ENCODE results near the gene EFNA1. TPM values are rescaled to one million over a fixed set of nuclear protein-coding genes. Genes with fewer than 3 reads are reported as not detected.

Gene EFNA1
- total and polyA plus RNA-seq, 2 of the 13 experiments (the other 11 are each of a cell fraction or from before 2014, with no cell fraction given), result 81.8 to 874 TPM

DNA sequence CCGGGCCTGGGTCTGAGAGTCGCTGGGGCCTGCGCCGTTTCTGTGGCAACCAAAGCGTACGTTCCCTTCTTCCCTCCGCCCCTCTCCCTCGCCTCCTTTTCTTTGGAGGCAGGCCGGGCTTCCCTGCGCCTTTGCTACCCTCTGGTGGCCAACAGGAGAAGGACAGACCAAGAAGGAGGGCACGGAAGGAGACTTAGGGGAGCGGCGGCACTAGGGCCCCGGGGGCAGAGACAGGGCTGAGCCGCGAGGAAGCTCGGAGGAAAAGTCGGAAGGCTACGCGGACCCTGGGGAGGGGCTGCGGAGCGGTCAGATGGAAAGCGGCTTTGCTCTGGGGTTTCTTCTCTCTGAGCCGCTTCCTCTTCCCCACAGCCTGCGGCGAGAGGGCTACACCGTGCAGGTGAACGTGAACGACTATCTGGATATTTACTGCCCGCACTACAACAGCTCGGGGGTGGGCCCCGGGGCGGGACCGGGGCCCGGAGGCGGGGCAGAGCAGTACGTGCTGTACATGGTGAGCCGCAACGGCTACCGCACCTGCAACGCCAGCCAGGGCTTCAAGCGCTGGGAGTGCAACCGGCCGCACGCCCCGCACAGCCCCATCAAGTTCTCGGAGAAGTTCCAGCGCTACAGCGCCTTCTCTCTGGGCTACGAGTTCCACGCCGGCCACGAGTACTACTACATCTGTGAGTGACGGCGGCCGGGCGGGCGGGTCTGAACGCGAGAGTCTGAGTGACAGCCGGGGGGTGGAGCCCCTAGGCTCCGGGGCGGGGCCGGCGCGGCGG, 42.8 kb upstream of the EFNA1 start (continued):
- TF ChIP-seq, protein P1, sequence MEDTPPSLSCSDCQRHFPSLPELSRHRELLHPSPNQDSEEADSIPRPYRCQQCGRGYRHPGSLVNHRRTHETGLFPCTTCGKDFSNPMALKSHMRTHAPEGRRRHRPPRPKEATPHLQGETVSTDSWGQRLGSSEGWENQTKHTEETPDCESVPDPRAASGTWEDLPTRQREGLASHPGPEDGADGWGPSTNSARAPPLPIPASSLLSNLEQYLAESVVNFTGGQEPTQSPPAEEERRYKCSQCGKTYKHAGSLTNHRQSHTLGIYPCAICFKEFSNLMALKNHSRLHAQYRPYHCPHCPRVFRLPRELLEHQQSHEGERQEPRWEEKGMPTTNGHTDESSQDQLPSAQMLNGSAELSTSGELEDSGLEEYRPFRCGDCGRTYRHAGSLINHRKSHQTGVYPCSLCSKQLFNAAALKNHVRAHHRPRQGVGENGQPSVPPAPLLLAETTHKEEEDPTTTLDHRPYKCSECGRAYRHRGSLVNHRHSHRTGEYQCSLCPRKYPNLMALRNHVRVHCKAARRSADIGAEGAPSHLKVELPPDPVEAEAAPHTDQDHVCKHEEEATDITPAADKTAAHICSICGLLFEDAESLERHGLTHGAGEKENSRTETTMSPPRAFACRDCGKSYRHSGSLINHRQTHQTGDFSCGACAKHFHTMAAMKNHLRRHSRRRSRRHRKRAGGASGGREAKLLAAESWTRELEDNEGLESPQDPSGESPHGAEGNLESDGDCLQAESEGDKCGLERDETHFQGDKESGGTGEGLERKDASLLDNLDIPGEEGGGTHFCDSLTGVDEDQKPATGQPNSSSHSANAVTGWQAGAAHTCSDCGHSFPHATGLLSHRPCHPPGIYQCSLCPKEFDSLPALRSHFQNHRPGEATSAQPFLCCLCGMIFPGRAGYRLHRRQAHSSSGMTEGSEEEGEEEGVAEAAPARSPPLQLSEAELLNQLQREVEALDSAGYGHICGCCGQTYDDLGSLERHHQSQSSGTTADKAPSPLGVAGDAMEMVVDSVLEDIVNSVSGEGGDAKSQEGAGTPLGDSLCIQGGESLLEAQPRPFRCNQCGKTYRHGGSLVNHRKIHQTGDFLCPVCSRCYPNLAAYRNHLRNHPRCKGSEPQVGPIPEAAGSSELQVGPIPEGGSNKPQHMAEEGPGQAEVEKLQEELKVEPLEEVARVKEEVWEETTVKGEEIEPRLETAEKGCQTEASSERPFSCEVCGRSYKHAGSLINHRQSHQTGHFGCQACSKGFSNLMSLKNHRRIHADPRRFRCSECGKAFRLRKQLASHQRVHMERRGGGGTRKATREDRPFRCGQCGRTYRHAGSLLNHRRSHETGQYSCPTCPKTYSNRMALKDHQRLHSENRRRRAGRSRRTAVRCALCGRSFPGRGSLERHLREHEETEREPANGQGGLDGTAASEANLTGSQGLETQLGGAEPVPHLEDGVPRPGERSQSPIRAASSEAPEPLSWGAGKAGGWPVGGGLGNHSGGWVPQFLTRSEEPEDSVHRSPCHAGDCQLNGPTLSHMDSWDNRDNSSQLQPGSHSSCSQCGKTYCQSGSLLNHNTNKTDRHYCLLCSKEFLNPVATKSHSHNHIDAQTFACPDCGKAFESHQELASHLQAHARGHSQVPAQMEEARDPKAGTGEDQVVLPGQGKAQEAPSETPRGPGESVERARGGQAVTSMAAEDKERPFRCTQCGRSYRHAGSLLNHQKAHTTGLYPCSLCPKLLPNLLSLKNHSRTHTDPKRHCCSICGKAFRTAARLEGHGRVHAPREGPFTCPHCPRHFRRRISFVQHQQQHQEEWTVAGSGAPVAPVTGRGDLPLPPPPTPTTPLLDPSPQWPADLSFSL (CRISPR knock-in tag; IDR thresholded peaks at IDR 0.05), result no peak
- TF ChIP-seq ZNF552 (CRISPR knock-in tag; IDR thresholded peaks at IDR 0.05; ENCODE audit: borderline replicate concordance), result no peak
- TF ChIP-seq, protein P2, sequence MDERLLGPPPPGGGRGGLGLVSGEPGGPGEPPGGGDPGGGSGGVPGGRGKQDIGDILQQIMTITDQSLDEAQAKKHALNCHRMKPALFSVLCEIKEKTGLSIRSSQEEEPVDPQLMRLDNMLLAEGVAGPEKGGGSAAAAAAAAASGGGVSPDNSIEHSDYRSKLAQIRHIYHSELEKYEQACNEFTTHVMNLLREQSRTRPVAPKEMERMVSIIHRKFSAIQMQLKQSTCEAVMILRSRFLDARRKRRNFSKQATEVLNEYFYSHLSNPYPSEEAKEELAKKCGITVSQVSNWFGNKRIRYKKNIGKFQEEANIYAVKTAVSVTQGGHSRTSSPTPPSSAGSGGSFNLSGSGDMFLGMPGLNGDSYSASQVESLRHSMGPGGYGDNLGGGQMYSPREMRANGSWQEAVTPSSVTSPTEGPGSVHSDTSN (CRISPR knock-in tag; IDR thresholded peaks at IDR 0.05), result peak; percentile 91
- TF ChIP-seq IKZF4 (CRISPR knock-in tag; IDR thresholded peaks at IDR 0.05; ENCODE audit: borderline replicate concordance, low read depth, not compliant biosample characterization), result peak; percentile 17
- TF ChIP-seq, protein P3, sequence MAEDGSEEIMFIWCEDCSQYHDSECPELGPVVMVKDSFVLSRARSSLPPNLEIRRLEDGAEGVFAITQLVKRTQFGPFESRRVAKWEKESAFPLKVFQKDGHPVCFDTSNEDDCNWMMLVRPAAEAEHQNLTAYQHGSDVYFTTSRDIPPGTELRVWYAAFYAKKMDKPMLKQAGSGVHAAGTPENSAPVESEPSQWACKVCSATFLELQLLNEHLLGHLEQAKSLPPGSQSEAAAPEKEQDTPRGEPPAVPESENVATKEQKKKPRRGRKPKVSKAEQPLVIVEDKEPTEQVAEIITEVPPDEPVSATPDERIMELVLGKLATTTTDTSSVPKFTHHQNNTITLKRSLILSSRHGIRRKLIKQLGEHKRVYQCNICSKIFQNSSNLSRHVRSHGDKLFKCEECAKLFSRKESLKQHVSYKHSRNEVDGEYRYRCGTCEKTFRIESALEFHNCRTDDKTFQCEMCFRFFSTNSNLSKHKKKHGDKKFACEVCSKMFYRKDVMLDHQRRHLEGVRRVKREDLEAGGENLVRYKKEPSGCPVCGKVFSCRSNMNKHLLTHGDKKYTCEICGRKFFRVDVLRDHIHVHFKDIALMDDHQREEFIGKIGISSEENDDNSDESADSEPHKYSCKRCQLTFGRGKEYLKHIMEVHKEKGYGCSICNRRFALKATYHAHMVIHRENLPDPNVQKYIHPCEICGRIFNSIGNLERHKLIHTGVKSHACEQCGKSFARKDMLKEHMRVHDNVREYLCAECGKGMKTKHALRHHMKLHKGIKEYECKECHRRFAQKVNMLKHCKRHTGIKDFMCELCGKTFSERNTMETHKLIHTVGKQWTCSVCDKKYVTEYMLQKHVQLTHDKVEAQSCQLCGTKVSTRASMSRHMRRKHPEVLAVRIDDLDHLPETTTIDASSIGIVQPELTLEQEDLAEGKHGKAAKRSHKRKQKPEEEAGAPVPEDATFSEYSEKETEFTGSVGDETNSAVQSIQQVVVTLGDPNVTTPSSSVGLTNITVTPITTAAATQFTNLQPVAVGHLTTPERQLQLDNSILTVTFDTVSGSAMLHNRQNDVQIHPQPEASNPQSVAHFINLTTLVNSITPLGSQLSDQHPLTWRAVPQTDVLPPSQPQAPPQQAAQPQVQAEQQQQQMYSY (CRISPR knock-in tag; IDR thresholded peaks at IDR 0.05), result peak; percentile 82
- TF ChIP-seq, protein P4, sequence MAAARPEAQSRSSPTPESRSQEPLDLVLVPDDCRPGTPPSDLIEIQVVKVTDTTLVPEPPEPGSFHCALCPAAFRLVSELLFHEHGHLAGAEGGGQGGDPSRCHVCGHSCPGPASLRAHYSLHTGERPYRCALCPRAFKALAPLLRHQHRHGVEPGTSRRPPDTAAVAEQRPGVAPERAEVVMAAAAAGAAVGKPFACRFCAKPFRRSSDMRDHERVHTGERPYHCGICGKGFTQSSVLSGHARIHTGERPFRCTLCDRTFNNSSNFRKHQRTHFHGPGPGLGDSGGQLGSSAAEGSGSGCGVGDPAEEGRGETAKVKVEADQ (CRISPR knock-in tag; IDR thresholded peaks at IDR 0.05; ENCODE audit: borderline replicate concordance), result peak; percentile 10; the same call in 1 of the 2 replicates
- no peak for TF ChIP-seq ZNF792 (CRISPR knock-in tag; IDR thresholded peaks at IDR 0.05)
- peak; percentile 42; the same call in 1 of the 2 replicates for TF ChIP-seq ARNT2 (CRISPR knock-in tag; IDR thresholded peaks at IDR 0.05; ENCODE audit: low read depth)
- TF ChIP-seq PCBP2 (optimal IDR thresholded peaks at IDR 0.05; ENCODE audit: low read depth, low read length, poor library complexity, severe bottlenecking), result no peak
- TF ChIP-seq PAF1 (CRISPR knock-in tag; IDR thresholded peaks at IDR 0.05), result no peak
- no peak for TF ChIP-seq ZNF317 (CRISPR knock-in tag; IDR thresholded peaks at IDR 0.05)
- TF ChIP-seq CHCHD3 (CRISPR knock-in tag; IDR thresholded peaks at IDR 0.05), result no peak
- TF ChIP-seq FOXK1 (CRISPR knock-in tag; IDR thresholded peaks at IDR 0.05; ENCODE audit: borderline replicate concordance, low read depth), result 0 out of 2 replicates have a peak, but pooled peaks have one; percentile 57
- TF ChIP-seq ZNF83 (CRISPR knock-in tag; IDR thresholded peaks at IDR 0.05; ENCODE audit: borderline replicate concordance), result no peak

Data from HepG2 (cell line).